ENCODE results near the gene PCCA.

DNA sequence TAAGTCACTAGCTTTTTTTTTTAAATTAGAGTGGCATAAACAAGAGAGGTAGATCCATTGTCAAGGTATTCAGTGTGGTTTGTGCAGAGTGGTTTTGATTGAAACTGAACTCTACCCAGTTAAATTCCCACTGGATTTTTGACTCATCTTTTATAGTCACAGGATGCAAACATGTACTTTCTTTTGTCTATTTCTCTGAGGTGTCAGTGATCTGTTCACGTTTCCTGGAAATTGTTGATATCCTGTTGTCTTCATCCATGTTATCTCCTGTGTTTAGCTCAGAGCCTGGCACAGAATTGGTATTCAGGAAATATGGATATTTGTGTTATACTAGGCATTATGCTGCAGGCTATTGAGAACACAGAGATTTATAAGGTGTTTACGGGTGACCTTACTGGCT is 119.7 kb downstream of the PCCA start:
- TF ChIP-seq, protein P1, sequence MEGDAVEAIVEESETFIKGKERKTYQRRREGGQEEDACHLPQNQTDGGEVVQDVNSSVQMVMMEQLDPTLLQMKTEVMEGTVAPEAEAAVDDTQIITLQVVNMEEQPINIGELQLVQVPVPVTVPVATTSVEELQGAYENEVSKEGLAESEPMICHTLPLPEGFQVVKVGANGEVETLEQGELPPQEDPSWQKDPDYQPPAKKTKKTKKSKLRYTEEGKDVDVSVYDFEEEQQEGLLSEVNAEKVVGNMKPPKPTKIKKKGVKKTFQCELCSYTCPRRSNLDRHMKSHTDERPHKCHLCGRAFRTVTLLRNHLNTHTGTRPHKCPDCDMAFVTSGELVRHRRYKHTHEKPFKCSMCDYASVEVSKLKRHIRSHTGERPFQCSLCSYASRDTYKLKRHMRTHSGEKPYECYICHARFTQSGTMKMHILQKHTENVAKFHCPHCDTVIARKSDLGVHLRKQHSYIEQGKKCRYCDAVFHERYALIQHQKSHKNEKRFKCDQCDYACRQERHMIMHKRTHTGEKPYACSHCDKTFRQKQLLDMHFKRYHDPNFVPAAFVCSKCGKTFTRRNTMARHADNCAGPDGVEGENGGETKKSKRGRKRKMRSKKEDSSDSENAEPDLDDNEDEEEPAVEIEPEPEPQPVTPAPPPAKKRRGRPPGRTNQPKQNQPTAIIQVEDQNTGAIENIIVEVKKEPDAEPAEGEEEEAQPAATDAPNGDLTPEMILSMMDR (IDR thresholded peaks at IDR 0.05; ENCODE audit: low read length), result no peak
- no peak for TF ChIP-seq EZH2 (IDR thresholded peaks at IDR 0.05; ENCODE audit: borderline replicate concordance, low read length)

Data from OCI-LY1 (cell line).